DOHH2 (cell line): Measurements from ENCODE around the gene GUCY1A1.

ENCODE experiments used
- CTCF ChIP-seq: fragments of 200-600 bp; sonication (generic); IDR thresholded peaks from one replicate; pipeline ENCODE4 v1.5.1; 2014; ENCODE audit warnings: antibody characterized with exemption, mild to moderate bottlenecking, low read depth, low read length; ENCODE audit not compliant: poor library complexity, severe bottlenecking
- EZH2phosphoT487 ChIP-seq: fragments of 200-600 bp; sonication (generic); IDR thresholded peaks from 2 replicates; pipeline ENCODE4 v1.6.1; 2017; ENCODE audit warnings: borderline replicate concordance, mild to moderate bottlenecking, antibody characterized with exemption, low read length, moderate library complexity, mixed read lengths

- TF ChIP-seq CTCF (no peak), EZH2phosphoT487 (no peak)
These were observed 79.3 kb downstream of the GUCY1A1 start for GRCh38 chr4:155745984-155746383.
